Hindlimb muscle (tissue), 1 donor: ENCODE results near the gene PTPRE. TPM values are rescaled to one million over a fixed set of nuclear protein-coding genes. Genes with fewer than 3 reads are reported as not detected.

Experiments used
- DNase-seq: peaks from one replicate; pipeline ENCODE4 v3.0.0-alpha.2; 2013
- polyA plus RNA-seq: library from polyadenylated mRNA; unstranded; fragments of 120-200 nt; gene quantifications from one replicate; pipeline ENCODE4 v1.2.1, GENCODE V29; 2013; ENCODE audit not compliant: insufficient read length

Gene PTPRE
- polyA plus RNA-seq, 1 donor = 5.5 TPM

- no peak for DNase-seq
Observed at GRCh38 chr10:127959428-127959827, 52.5 kb downstream of the PTPRE start.

- DNase-seq = no peak
Observed at GRCh38 chr10:127961071-127961470, 54.2 kb downstream of the PTPRE start.

- DNase-seq = no peak
Observed at GRCh38 chr10:127962205-127962604, 55.3 kb downstream of the PTPRE start.

GRCh38 chr10:127963136-127963535, 56.2 kb downstream of the PTPRE start:
- no peak for DNase-seq

DNA sequence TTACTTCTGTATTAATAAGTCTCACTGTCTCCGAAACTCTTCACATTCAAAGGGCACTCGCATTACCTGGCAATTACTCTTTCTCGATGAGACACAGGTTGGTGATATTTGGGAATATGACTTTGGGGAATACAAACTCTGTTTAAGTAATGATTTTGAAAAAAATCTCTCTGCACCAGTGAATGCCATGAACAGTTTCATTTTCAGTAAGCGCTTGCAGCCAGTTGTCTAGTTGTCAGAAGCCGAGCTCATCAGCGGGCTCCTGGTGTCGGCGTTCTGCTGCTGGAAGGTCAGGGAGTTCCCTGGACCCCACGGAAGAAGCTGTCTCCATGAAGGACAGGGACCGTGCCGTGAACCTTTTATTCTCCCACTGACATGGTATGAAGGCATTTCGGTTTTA, 57.7 kb downstream of the PTPRE start:
- no peak for DNase-seq

DNA sequence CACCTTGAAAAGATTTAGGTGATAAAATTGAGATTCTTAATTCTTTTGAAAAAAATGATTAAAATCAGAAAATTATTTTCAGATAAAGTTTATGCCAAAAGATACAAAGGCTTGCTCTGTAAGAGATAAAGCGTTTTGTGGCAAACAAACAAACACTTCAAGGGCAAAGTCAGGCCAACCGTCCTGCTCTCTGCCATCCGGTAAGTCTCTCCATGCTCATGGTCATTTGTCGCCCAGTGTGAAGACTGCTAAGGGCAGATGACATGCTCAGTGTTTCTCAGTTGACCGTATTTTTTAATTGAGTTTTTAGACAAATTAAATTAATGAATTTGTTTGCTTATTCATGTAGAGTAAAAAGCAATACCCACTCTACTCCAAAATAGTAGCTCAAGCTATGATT, 60.0 kb downstream of the PTPRE start:
- DNase-seq = no peak

- no peak for DNase-seq
Observed at GRCh38 chr10:127968027-127968441, 61.1 kb downstream of the PTPRE start.

DNA sequence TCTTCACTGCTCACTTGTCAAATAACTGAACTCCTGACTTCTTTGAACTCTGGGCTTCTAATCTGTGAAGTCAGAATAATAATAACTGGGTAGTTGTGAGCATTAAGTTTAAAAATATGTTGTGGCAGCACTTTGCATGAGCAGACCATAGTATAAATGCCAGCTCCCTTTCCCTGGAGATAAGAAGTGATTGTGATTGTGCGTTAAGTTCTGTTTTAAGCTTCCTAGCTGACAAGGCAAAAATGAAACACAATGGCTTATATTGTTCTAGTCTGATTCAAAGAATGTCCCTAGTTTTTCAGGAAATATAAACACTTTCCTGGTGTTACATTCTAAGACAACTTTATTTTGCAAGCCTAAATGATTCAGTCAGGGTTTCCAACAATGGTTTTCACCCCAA, 61.8 kb downstream of the PTPRE start:
- no peak for DNase-seq

GRCh38 chr10:127971101-127971946, 64.4 kb downstream of the PTPRE start:
- no peak for DNase-seq

- no peak for DNase-seq
Observed at GRCh38 chr10:127971963-127972615, 65.2 kb downstream of the PTPRE start.

DNA sequence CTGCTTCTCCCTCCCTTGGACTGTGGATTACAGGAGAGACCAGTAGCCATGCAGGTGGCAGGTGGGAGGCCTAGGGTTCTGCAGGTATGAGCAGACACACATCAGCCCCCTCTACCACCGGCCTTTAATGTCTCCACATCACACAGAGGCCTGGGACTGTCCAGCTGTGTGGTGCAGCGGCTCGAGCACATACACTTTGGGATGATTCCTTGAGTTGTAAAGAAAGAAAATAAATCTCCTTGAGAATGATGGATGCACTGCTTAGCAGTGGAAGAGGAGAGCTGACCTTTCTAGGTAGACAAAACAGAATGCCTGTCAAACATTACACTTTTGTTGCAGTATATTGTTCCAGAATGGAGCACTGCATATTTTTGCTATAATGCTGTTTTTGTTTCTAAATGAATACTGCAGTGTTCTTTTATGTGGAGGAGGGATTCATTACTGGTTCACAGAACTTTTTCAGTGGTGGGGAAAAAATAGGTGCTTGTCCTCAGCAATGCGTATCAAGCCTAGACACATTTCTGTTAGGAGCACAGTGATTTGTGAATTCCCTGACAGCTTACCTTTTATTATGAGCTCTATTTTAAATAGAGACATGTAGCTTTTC, 66.0 kb downstream of the PTPRE start:
- no peak for DNase-seq

DNA sequence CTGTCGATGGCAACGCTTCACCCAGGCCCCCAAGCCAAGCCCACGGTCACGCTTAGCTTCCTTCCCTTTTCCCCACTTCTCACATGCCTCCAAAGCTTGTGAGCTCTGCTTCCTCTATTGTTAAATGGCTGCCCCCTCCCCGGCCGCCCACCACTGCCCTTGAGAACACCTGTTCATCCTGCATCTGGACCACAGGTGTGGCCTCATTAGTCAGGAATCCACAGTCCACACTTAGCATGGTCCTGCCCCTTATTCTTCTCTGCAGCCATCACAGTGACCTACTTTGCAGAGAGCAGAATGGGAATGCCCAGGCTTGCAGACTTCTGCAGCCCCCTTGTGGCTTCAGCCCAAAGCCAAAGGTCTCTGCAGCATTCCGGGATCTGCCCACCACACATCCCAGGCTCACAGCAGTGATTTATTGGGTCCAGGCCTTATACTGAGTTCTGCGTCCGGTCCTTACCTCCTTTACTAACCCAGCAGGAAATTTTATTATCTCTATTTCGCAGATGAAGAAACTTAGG, 66.9 kb downstream of the PTPRE start:
- no peak for DNase-seq

DNA sequence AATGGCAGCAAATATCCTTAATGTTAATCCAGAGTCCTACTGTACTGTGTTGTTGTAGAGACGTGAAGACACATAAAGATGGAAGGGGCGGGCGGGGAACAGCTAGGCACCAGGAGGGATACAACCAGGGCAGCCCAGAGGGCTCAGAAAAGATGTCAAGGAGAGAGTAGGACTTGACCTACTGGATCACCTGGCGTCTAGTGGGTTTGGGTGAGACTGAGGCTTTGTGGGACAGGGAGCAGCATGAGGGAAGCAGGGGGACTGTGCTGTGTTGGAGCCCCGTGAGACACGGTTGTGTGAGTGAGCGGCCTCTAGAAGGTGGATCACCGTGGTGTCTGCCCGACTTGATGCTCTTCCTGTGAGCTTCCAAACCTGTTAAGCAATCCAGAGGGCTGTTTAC, 68.0 kb downstream of the PTPRE start:
- no peak for DNase-seq

GRCh38 chr10:127976286-127976685, 69.4 kb downstream of the PTPRE start:
- no peak for DNase-seq

- DNase-seq = no peak
Observed at GRCh38 chr10:127976701-127977356, 69.9 kb downstream of the PTPRE start.

DNA sequence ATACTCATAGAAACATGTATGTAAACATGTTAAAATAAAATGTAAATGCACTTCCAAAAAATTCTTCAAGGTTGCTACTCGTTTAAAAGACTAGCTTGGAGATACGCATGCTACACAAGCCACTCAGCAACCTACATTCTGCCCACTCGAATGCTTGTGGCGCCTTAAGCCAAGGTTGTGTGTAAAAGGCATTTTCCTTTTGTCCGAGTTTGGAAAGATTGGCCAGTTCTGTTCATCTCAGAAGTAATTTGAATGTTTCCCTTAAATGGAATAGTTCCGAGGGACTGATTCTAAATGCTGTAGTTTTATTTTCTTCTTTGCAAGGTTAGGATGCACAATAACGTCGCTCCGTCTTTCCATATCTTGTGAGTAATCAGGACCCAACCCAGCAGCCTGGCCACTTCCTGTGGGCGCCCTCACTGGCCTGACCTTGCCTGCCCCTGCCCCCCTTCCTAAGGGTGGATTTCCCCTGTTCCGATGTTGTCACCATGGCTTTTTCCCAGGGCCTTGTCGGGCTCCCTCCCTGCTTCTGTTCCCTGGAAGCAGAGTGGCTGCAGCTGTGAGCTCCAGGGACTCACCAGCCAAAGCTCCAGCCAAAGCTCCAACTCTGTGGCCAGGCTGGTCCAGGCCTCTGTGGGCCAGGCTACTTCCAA, 70.6 kb downstream of the PTPRE start:
- DNase-seq = peak; percentile 53

- no peak for DNase-seq
Observed at GRCh38 chr10:127978481-127978880, 71.6 kb downstream of the PTPRE start.

GRCh38 chr10:127979045-127979444, 72.1 kb downstream of the PTPRE start:
- DNase-seq = no peak

DNA sequence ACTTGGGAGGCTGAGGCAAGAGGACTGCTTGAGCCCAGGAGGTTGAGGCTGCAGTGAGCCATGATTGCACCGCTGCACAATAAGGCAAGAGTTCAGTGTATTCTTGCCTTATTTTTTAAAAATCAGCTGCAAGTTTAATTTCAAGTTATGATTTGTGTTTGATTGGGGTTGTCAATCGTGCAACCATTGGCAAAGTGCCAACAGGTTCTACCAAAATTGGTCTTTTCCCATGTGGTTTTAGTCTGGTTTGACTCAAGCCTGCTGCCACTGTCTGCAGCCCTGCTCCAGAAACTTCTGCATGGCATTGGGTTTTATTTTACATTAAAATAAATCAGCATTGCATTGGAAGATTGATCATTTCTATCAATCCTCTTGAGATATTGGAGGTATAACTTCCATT, 72.7 kb downstream of the PTPRE start:
- no peak for DNase-seq

- DNase-seq = no peak
Observed at GRCh38 chr10:127980898-127981297, 74.0 kb downstream of the PTPRE start.

DNA sequence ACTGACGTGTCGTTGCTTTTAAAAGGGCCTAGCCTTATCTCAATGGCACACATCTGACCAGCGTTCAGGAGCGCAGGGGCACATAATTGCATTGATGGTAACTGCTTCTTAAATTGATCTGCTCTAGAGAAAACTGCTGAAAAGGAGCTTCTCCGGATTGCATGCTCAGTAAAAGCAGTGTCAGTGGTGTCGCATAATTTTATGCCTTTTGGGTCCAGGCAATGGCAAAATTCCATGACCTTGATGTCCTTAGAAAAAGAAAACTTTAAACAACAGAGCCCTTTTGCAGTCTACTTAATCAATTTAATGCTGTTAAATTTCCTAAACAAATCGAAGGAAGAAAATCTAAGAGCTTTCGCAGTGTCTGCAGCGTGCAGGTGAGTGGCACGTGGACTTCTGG, 75.7 kb downstream of the PTPRE start:
- DNase-seq = no peak

GRCh38 chr10:127983344-127984100, 76.6 kb downstream of the PTPRE start:
- no peak for DNase-seq
